Gastrocnemius medialis (tissue), 4 donors: ENCODE measurements around the gene COL9A1. TPM values are rescaled to one million over a fixed set of nuclear protein-coding genes. Genes with fewer than 3 reads are reported as not detected.
"Not testable (repeated sequence)": the region's sequence is repeated elsewhere in the genome, so short reads cannot be mapped to it uniquely, and the experiment has no call there.

Experiments used
- ATAC-seq, 2 donors: fragments of 150-250 bp; one replicate each; pipeline ENCODE4 v1.9.1; 2016
- DNase-seq, 2 donors: peaks; one replicate each; pipeline ENCODE4 v3.0.0-alpha.2; 2019
- H3K27ac ChIP-seq, 4 donors: fragments of 200-600 bp; sonication (generic); 1 replicate in 1 of 4; 2 replicates in 3 of 4; pipeline ENCODE4 v1.5.1; 2016 to 2018; ENCODE audit warnings: mild to moderate bottlenecking in 2 of 4, moderate library complexity in 1 of 4
- H3K27me3 ChIP-seq, 3 donors: fragments of 200-600 bp; sonication (generic) in 2 of 3; 1 replicate in 1 of 3; 2 replicates in 2 of 3; pipeline versions ENCODE4 v1.5.1 to v1.6.0; 2016 to 2019; ENCODE audit warnings: mild to moderate bottlenecking in 1 of 3, moderate library complexity in 1 of 3
- H3K36me3 ChIP-seq, 2 donors: fragments of 200-600 bp; sonication (generic) in 1 of 2; one replicate each; pipeline ENCODE4 v1.5.1; 2017 to 2018
- H3K4me1 ChIP-seq, 2 donors: fragments of 200-600 bp; sonication (generic) in 1 of 2; one replicate each; pipeline ENCODE4 v1.5.1; 2016 to 2017; ENCODE audit warnings: mild to moderate bottlenecking in 2 of 2
- H3K4me3 ChIP-seq, 4 donors: fragments of 200-600 bp; sonication (generic) in 3 of 4; 1 replicate in 1 of 4; 2 replicates in 3 of 4; pipeline ENCODE4 v1.5.1; 2016 to 2019; ENCODE audit warnings: mild to moderate bottlenecking in 2 of 4
- H3K9me3 ChIP-seq, 3 donors: fragments of 200-600 bp; sonication (generic) in 2 of 3; 1 replicate in 1 of 3; 2 replicates in 2 of 3; pipeline ENCODE4 v1.5.1; 2016 to 2019
- POLR2A ChIP-seq, 2 donors: fragments of 450-650 bp; IDR thresholded peaks; one replicate each; pipeline ENCODE4 v1.6.1; 2017; ENCODE audit warnings: antibody characterized with exemption in 2 of 2, mild to moderate bottlenecking in 2 of 2, moderate library complexity in 2 of 2
- in situ Hi-C, 4 donors: fragments of 200-750 bp; cut with MboI; loops; one replicate each; pipeline versions ENCODE4 v1.15.0 to v1.8.0; 2017; ENCODE audit warnings: low sequenced_read_pairs in 4 of 4
- intact Hi-C: fragments of 100-400 bp; cut with DNase I; formaldehyde crosslinking; loops from one replicate; pipeline ENCODE4 v1.15.1; 2023; ENCODE audit warnings: low total_unique reads
- total RNA-seq, 4 donors: library from RNA; depleted of rRNA; stranded (reverse); fragments of >200 nt; gene quantifications; one replicate each; pipeline versions ENCODE4 v1.1.0 to v1.2.3, GENCODE V29; 2016
- TF ChIP-seq, protein P1 (sequence below), 5 experiments: fragments of 450-650 bp in 3 of 5; fragments of 200-600 bp in 2 of 5; sonication (generic) in 2 of 5; IDR thresholded peaks in 4 of 5; conservative IDR thresholded peaks in 1 of 5; 1 replicate in 4 of 5; 2 replicates in 1 of 5; pipeline ENCODE4 v1.5.1; 2016 to 2019; ENCODE audit warnings: antibody characterized with exemption in 5 of 5, mild to moderate bottlenecking in 3 of 5, moderate library complexity in 3 of 5

COL9A1 gene
- total RNA-seq: not detected

DNA sequence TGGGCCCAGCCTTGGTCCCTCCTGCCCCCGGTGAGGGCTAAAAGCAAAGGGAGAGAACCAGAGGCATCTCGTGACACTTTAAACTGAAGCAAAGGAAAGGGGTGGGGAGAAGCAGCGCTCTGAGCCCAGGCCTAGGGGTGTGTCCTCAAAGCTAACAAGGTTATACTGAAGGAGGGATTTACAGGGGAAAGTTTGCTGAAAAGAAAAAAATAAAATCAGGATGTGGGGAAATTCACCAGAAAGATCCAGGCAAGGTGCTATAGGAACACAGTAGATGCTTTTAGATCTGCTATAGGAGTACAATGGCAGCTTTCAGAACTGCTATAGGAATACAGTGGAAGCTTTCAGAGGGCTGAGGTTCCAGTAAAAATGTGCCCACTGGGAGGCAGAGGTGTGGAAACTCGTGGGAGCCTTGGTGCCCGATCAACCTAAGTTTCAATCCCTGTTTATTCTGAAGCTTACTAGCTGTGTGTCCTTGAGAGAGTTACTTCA lies at the start of gene COL9A1:
TSS of gene COL9A1 (minus strand) at position 51 of the 492 bp plus-strand sequence. CDS start 160 bp downstream, outside the sequence.
- intact Hi-C loops: no loop called here
- Histone ChIP-seq H3K27me3 (no peaks in the 10 kb centered on the region), H3K4me1 (no peaks in the 10 kb centered on the region), H3K4me3 (no peak within 1 kb of the TSS), H3K27ac (no peak within 1 kb of the TSS), H3K36me3 (no peaks in the 10 kb centered on the region), H3K9me3 (no peaks in the 10 kb centered on the region)
- no peak for TF ChIP-seq POLR2A (IDR thresholded peaks at IDR 0.05)
- TF ChIP-seq, protein P1, sequence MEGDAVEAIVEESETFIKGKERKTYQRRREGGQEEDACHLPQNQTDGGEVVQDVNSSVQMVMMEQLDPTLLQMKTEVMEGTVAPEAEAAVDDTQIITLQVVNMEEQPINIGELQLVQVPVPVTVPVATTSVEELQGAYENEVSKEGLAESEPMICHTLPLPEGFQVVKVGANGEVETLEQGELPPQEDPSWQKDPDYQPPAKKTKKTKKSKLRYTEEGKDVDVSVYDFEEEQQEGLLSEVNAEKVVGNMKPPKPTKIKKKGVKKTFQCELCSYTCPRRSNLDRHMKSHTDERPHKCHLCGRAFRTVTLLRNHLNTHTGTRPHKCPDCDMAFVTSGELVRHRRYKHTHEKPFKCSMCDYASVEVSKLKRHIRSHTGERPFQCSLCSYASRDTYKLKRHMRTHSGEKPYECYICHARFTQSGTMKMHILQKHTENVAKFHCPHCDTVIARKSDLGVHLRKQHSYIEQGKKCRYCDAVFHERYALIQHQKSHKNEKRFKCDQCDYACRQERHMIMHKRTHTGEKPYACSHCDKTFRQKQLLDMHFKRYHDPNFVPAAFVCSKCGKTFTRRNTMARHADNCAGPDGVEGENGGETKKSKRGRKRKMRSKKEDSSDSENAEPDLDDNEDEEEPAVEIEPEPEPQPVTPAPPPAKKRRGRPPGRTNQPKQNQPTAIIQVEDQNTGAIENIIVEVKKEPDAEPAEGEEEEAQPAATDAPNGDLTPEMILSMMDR (IDR thresholded peaks at IDR 0.05 in 4 of 5, conservative IDR thresholded peaks at IDR 0.05 in 1 of 5): no peak
- ATAC-seq (no peak), DNase-seq (no peak)
- in situ Hi-C loops: loop anchor here in 1 of 4 donors (25.0 kb wide), 1 partner anchor 709 kb away; no protein-coding TSS in a partner anchor

DNA sequence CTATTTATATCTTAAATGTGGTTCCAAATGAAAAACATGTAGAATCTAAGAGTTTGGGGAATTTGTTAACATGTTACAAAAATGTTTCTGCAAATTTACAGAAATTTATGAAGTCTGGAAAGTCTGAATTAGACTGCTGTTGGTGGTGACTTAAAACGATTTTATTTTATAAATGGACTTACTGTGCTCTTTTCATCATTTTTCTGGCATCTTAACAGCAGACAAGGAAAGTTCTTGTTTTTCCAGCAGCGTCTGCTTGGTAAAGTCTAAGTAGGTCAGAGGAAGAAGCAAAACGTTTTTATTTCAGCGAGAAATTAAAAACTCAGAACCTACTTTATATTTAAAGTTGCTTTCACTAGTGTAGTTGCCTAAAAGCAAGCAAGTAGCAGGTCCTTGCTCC lies 48.6 kb upstream of the COL9A1 start:
- TF ChIP-seq POLR2A (IDR thresholded peaks at IDR 0.05): no peak
- TF ChIP-seq, protein P1 (IDR thresholded peaks at IDR 0.05 in 4 of 5, conservative IDR thresholded peaks at IDR 0.05 in 1 of 5): no peak
- in situ Hi-C loops: no loop called here

DNA sequence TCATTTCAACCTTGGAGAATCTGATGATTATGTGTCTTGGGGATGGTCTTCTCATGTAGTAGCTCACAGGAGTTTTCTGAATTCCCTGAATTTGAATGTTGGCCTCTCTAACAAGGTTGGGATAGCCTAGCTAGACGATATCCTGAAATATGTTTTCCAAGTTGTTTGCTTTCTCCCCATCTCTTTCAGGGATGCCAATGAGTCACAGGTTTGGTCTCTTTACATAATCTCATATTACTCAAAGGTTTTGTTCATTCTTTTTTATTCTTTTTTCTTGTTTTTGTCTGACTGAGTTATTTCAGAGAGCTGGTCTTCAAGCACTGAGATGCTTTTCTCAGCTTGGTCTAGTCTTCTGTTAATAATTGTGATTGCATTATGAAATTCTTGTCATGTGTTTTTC lies 42.7 kb upstream of the COL9A1 start:
- Histone ChIP-seq H3K27ac (no peak overlapping the region), H3K27me3 (no peaks in the 10 kb centered on the region), H3K36me3 (no peaks in the 10 kb centered on the region), H3K4me3 (no peak overlapping the region), H3K9me3 (no peaks in the 10 kb centered on the region), H3K4me1 (no peaks in the 10 kb centered on the region)
- no peak for TF ChIP-seq POLR2A (IDR thresholded peaks at IDR 0.05)
- TF ChIP-seq, protein P1 (IDR thresholded peaks at IDR 0.05 in 4 of 5, conservative IDR thresholded peaks at IDR 0.05 in 1 of 5): no peak
- ATAC-seq: no peak
- intact Hi-C loops (no loop called here), in situ Hi-C loops (no loop called here)
- DNase-seq: no peak

More for the DNA sequence above, 48.6 kb upstream of the COL9A1 start:
- no peaks in the 10 kb centered on the region for H3K9me3 ChIP-seq
- DNase-seq: no peak
- ATAC-seq: no peak
- no peaks in the 10 kb centered on the region for H3K4me1 ChIP-seq
- H3K4me3 ChIP-seq: no peak overlapping the region
- intact Hi-C loops: no loop called here
- no peaks in the 10 kb centered on the region for H3K36me3 ChIP-seq
- no peaks in the 10 kb centered on the region for H3K27me3 ChIP-seq
- no peak overlapping the region for H3K27ac ChIP-seq

DNA sequence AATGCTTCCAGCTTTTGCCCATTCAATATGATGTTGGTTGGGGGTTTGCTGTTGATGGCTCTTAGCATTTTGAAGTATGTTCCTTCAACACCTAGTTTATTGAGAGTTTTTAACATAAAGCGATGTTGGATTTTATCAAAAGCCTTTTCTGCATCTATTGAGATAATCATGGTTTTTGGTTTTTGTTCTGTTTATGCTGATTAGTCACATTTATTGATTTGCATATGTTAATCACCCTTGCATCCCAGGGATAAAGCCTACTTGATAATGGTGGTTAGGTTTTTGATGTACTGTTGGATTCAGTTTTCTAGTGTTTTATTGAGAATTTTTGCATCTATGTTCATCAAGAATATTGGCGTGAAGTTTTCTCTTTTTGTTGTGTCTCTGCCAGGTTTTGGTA lies 40.4 kb upstream of the COL9A1 start:
- Histone ChIP-seq H3K4me1 (no peaks in the 10 kb centered on the region), H3K27ac (no peak overlapping the region), H3K36me3 (no peaks in the 10 kb centered on the region), H3K9me3 (no peaks in the 10 kb centered on the region), H3K4me3 (no peak overlapping the region), H3K27me3 (no peaks in the 10 kb centered on the region)
- in situ Hi-C loops: no loop called here
- TF ChIP-seq, protein P1 (IDR thresholded peaks at IDR 0.05 in 4 of 5, conservative IDR thresholded peaks at IDR 0.05 in 1 of 5): no peak
- no peak for TF ChIP-seq POLR2A (IDR thresholded peaks at IDR 0.05)
- no peak for ATAC-seq
- no peak for DNase-seq
- intact Hi-C loops: no loop called here

DNA sequence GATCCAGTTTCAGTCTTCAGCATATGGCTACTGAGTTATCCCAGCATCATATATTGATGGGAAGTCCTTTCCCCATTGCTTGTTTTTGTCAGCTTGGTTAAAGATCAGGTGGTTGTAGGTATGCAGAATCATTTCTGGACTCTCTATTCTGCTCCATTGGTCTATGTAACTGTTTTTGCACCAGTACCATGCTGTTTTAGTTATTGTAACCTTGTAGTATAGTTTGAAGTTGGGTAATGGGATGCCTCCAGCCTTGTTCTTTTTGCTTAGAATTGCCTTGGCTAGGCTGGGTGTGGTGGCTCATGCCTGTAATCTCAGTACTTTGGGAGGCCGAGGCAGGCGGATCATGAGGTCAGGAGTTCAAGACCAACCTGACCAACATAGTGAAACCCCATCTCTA lies 36.9 kb upstream of the COL9A1 start:
- H3K27ac ChIP-seq, H3K9me3 ChIP-seq, H3K27me3 ChIP-seq, intact Hi-C loops, H3K4me1 ChIP-seq, in situ Hi-C loops, ATAC-seq, H3K36me3 ChIP-seq, H3K4me3 ChIP-seq, DNase-seq: not testable (repeated sequence)
